Thyroid gland (tissue), 4 donors: Measurements from ENCODE around the gene IGF2R.

Experiments used
- POLR2A ChIP-seq, 2 donors: fragments of 450-650 bp; IDR thresholded peaks; one replicate each; pipeline ENCODE4 v1.6.1; 2017; ENCODE audit warnings: antibody characterized with exemption in 2 of 2, mild to moderate bottlenecking in 2 of 2, moderate library complexity in 1 of 2
- TF ChIP-seq, protein P1 (sequence below), 6 experiments: fragments of 200-600 bp in 3 of 6; fragments of 450-650 bp in 3 of 6; sonication (generic) in 3 of 6; IDR thresholded peaks; one replicate each; pipeline ENCODE4 v1.5.1; 2016 to 2019; ENCODE audit warnings: antibody characterized with exemption in 6 of 6, mild to moderate bottlenecking in 2 of 6, inconsistent platforms in 1 of 6, moderate library complexity in 1 of 6

DNA sequence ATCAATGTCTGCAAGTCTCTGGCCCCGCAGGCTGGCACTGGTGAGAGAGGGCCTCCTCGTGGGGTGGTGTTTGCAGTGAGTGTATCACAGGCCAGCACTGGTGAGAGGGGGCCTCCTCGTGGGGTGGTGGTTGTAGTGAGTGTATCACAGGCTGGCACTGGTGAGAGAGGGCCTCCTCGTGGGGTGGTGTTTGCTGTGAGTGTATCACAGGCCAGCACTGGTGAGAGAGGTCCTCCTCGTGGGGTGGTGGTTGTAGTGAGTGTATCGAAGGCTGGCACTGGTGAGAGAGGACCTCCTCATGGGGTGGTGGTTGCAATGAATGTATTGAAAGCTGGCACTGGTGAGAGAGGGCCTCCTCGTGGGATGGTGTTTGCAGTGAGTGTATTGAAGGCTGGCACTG, 99.5 kb downstream of the IGF2R start:
- TF ChIP-seq, protein P1, sequence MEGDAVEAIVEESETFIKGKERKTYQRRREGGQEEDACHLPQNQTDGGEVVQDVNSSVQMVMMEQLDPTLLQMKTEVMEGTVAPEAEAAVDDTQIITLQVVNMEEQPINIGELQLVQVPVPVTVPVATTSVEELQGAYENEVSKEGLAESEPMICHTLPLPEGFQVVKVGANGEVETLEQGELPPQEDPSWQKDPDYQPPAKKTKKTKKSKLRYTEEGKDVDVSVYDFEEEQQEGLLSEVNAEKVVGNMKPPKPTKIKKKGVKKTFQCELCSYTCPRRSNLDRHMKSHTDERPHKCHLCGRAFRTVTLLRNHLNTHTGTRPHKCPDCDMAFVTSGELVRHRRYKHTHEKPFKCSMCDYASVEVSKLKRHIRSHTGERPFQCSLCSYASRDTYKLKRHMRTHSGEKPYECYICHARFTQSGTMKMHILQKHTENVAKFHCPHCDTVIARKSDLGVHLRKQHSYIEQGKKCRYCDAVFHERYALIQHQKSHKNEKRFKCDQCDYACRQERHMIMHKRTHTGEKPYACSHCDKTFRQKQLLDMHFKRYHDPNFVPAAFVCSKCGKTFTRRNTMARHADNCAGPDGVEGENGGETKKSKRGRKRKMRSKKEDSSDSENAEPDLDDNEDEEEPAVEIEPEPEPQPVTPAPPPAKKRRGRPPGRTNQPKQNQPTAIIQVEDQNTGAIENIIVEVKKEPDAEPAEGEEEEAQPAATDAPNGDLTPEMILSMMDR (IDR thresholded peaks at IDR 0.05): no peak
- no peak for TF ChIP-seq POLR2A (IDR thresholded peaks at IDR 0.05)
